Measurements from ENCODE around the gene KCNIP1.

KCNIP1 gene

DNA sequence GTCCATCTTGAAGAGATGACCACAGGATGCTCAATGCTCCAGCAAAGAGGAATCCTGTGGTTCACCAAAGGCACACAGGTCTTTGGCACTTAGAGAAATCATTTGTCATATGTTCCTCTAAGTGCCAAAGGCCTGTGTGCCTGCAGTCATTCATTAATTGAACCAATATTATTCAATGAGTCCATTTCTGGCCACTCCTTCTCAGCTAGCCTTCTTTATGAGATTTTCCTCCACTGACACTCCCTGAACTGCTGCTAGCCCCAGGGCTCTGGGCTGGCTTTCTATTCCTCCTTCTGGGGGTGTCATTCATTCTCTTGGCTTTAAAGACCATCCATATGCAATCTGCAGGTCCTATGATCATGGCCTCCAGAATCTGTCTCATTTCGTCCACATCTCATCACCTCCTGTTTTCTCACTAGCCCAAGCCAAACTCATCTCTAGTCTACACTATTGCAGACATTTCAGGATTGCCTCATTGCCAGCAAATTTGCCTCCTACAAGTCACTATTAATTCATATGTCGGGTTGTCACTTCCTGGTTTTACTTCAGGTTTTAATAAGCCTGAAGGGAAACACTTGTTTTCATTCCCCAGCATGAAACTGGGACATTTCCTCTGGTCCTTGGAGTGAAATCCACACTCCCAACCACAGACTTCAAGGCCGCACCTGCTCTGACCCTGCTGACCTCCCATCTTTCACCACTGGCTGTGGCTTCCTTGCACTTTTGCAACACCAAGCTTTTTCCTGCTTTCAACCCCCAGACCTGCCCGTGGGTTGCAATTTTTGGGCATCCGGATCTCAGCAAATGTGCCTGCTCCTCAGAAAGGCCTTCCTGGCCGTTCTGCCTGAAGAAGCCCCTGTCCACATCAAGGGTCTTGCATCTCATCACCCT, 35.1 kb downstream of the KCNIP1 start:
- no peak for TF ChIP-seq CTCF (IDR thresholded peaks at IDR 0.05; ENCODE audit: unreplicated experiment in 3 of 3)
- peak overlapping the region in 2 of 3 experiments; percentile 22 to 42 for H3K27ac Mint-ChIP-seq
- no peaks in the 10 kb centered on the region for H3K9me3 Mint-ChIP-seq
- H3K36me3 Mint-ChIP-seq (ENCODE audit: low read depth) = no peaks in the 10 kb centered on the region
- H3K27me3 Mint-ChIP-seq (ENCODE audit: low read depth) = peaks cover 21% of the 10 kb centered on the region
- H3K4me3 Mint-ChIP-seq = no peak overlapping the region
- H3K4me1 Mint-ChIP-seq = peaks cover 49% of the 10 kb centered on the region

GRCh38 chr5:170540271-170540670, 36.5 kb downstream of the KCNIP1 start:
- H3K9me3 Mint-ChIP-seq = peaks cover 6% of the 10 kb centered on the region
- H3K4me3 Mint-ChIP-seq = no peak overlapping the region
- no peak for TF ChIP-seq CTCF (IDR thresholded peaks at IDR 0.05; ENCODE audit: unreplicated experiment in 3 of 3)
- H3K27me3 Mint-ChIP-seq (ENCODE audit: low read depth) = peaks cover 19% of the 10 kb centered on the region
- H3K36me3 Mint-ChIP-seq (ENCODE audit: low read depth) = peaks cover 2% of the 10 kb centered on the region
- H3K4me1 Mint-ChIP-seq = peaks cover 46% of the 10 kb centered on the region
- no peak overlapping the region for H3K27ac Mint-ChIP-seq

GRCh38 chr5:170541146-170541769, 37.4 kb downstream of the KCNIP1 start:
- peaks cover 51% of the 10 kb centered on the region for H3K4me1 Mint-ChIP-seq
- H3K27me3 Mint-ChIP-seq (ENCODE audit: low read depth) = peaks cover 17% of the 10 kb centered on the region
- no peak overlapping the region for H3K4me3 Mint-ChIP-seq
- H3K27ac Mint-ChIP-seq = peak overlapping the region in 2 of 3 experiments; percentile 24 to 59
- H3K36me3 Mint-ChIP-seq (ENCODE audit: low read depth) = peaks cover 8% of the 10 kb centered on the region
- no peak for TF ChIP-seq CTCF (IDR thresholded peaks at IDR 0.05; ENCODE audit: unreplicated experiment in 3 of 3)
- peaks cover 12% of the 10 kb centered on the region for H3K9me3 Mint-ChIP-seq

GRCh38 chr5:170542691-170543293, 39.0 kb downstream of the KCNIP1 start:
- peaks cover 8% of the 10 kb centered on the region for H3K36me3 Mint-ChIP-seq (ENCODE audit: low read depth)
- H3K4me1 Mint-ChIP-seq = peaks cover 45% of the 10 kb centered on the region
- peaks cover 12% of the 10 kb centered on the region for H3K9me3 Mint-ChIP-seq

GRCh38 chr5:170545313-170545712, 41.5 kb downstream of the KCNIP1 start:
- peaks cover 8% of the 10 kb centered on the region for H3K36me3 Mint-ChIP-seq (ENCODE audit: low read depth)
- H3K9me3 Mint-ChIP-seq = peaks cover 12% of the 10 kb centered on the region
- peak overlapping the region in 2 of 3 experiments; percentile 72 to 83 for H3K27ac Mint-ChIP-seq
- no peak overlapping the region for H3K4me3 Mint-ChIP-seq
- no peak for TF ChIP-seq CTCF (IDR thresholded peaks at IDR 0.05; ENCODE audit: unreplicated experiment in 3 of 3)
- peaks cover 3% of the 10 kb centered on the region for H3K27me3 Mint-ChIP-seq (ENCODE audit: low read depth)
- H3K4me1 Mint-ChIP-seq = peaks cover 25% of the 10 kb centered on the region

More at GRCh38 chr5:170542691-170543293, 39.0 kb downstream of the KCNIP1 start:
- no peak for TF ChIP-seq CTCF (IDR thresholded peaks at IDR 0.05; ENCODE audit: unreplicated experiment in 3 of 3)
- Mint-ChIP-seq H3K27ac (peak overlapping the region in 1 of 3 experiments; percentile 25), H3K4me3 (no peak overlapping the region), H3K27me3 (ENCODE audit: low read depth) (peaks cover 12% of the 10 kb centered on the region)
